Mammary epithelial cell (primary cell): Measurements from ENCODE around the gene TNFSF4.

ENCODE experiments used
- EZH2 ChIP-seq: IDR thresholded peaks from 2 replicates; pipeline ENCODE4 v1.6.1; 2012; ENCODE audit warnings: low read length, inconsistent platforms, borderline replicate concordance
- TF ChIP-seq, protein P1 (sequence below), 2 donors: IDR thresholded peaks in 1 of 2; conservative IDR thresholded peaks in 1 of 2; 2 replicates each; pipeline ENCODE4 v1.5.1; 2011 to 2012; ENCODE audit warnings: inconsistent platforms in 2 of 2, low read length in 2 of 2, mild to moderate bottlenecking in 2 of 2, control low read depth in 1 of 2, low read depth in 1 of 2; ENCODE audit not compliant: insufficient read depth in 1 of 2; ENCODE audit errors: extremely low read depth in 1 of 2

DNA sequence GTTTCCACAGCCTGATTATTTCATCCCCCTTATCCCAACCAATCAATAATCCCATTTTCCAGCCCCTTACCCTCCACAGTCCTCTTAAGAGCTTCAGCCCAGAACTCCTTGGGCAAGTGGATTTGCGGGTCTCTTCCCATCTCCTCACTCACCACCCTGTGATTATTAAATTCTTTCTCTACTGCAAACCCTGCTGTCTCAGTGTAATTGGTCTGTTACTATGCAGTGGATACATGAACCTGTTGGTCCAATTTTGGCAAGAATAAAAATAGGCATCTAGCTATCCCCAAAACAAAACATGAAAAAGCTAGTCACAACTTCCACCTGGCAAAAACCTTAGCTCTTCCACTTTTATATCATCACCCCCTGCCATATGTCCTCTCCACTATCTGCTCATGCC is 36.2 kb upstream of the TNFSF4 start:
- no peak for TF ChIP-seq EZH2
- TF ChIP-seq, protein P1, sequence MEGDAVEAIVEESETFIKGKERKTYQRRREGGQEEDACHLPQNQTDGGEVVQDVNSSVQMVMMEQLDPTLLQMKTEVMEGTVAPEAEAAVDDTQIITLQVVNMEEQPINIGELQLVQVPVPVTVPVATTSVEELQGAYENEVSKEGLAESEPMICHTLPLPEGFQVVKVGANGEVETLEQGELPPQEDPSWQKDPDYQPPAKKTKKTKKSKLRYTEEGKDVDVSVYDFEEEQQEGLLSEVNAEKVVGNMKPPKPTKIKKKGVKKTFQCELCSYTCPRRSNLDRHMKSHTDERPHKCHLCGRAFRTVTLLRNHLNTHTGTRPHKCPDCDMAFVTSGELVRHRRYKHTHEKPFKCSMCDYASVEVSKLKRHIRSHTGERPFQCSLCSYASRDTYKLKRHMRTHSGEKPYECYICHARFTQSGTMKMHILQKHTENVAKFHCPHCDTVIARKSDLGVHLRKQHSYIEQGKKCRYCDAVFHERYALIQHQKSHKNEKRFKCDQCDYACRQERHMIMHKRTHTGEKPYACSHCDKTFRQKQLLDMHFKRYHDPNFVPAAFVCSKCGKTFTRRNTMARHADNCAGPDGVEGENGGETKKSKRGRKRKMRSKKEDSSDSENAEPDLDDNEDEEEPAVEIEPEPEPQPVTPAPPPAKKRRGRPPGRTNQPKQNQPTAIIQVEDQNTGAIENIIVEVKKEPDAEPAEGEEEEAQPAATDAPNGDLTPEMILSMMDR (conservative IDR thresholded peaks at IDR 0.05 in 1 of 2, IDR thresholded peaks at IDR 0.05 in 1 of 2; ENCODE audit: extremely low read depth in 1 of 2, insufficient read depth in 1 of 2, low read depth in 1 of 2, low read length in 2 of 2) = no peak
